Uterus (tissue), 4 donors: Measurements from ENCODE around the gene OR10D3. TPM values are rescaled to one million over a fixed set of nuclear protein-coding genes. Genes with fewer than 3 reads are reported as not detected.

Source experiments
- DNase-seq, 2 donors: peaks; one replicate each; pipeline ENCODE4 v3.0.0-alpha.2; 2019 to 2020
- H3K27ac ChIP-seq, 2 donors: fragments of 200-600 bp; sonication (generic); 1 replicate in 1 of 2; 2 replicates in 1 of 2; pipeline ENCODE4 v1.5.1; 2016 to 2018
- H3K27me3 ChIP-seq, 2 donors: fragments of 200-600 bp; sonication (generic); one replicate each; pipeline ENCODE4 v1.5.1; 2018 to 2019; ENCODE audit warnings: control low read depth in 1 of 2
- H3K36me3 ChIP-seq, 2 donors: fragments of 200-600 bp; sonication (generic); one replicate each; pipeline ENCODE4 v1.5.1; 2019; ENCODE audit warnings: control low read depth in 1 of 2
- H3K4me1 ChIP-seq, 2 donors: fragments of 200-600 bp; sonication (generic); one replicate each; pipeline ENCODE4 v1.5.1; 2018 to 2019; ENCODE audit warnings: control low read depth in 1 of 2
- H3K4me3 ChIP-seq, 2 donors: fragments of 200-600 bp; sonication (generic); 1 replicate in 1 of 2; 2 replicates in 1 of 2; pipeline ENCODE4 v1.5.1; 2018 to 2019; ENCODE audit warnings: mild to moderate bottlenecking in 1 of 2
- H3K9me3 ChIP-seq, 2 donors: fragments of 200-600 bp; sonication (generic); one replicate each; pipeline ENCODE4 v1.5.1; 2019; ENCODE audit warnings: control low read depth in 1 of 2
- CTCF ChIP-seq, 4 experiments: fragments of 200-600 bp in 2 of 4; fragments of 450-650 bp in 2 of 4; sonication (generic) in 2 of 4; IDR thresholded peaks; one replicate each; pipeline ENCODE4 v1.5.1; 2016 to 2019; ENCODE audit warnings: antibody characterized with exemption in 4 of 4, mild to moderate bottlenecking in 2 of 4, moderate library complexity in 1 of 4
- POLR2A ChIP-seq, 2 donors: fragments of 450-650 bp; IDR thresholded peaks; one replicate each; pipeline ENCODE4 v1.6.1; 2016; ENCODE audit warnings: antibody characterized with exemption in 2 of 2, mild to moderate bottlenecking in 1 of 2, moderate library complexity in 1 of 2
- intact Hi-C: fragments of 100-400 bp; cut with DNase I; formaldehyde crosslinking; loops from one replicate; pipeline ENCODE4 v1.15.1; 2023; ENCODE audit warnings: low total_unique reads
- total RNA-seq, 4 donors: library from RNA; depleted of rRNA in 3 of 4; stranded (reverse); fragments of >200 nt in 3 of 4; gene quantifications; one replicate each; pipeline versions ENCODE4 v1.1.0 to v1.2.4, GENCODE V29; 2014 to 2023
- donor health status: DM: yes; HTN: yes; CAD: no.

Gene OR10D3
- total RNA-seq, 4 donors from 2014 or later, result not detected

GRCh38 chr11:124233376-124233775, 50.2 kb downstream of the OR10D3 start:
- no peaks in the 10 kb centered on the region for H3K27me3 ChIP-seq
- H3K9me3 ChIP-seq, result no peaks in the 10 kb centered on the region
- H3K36me3 ChIP-seq, result no peaks in the 10 kb centered on the region
- no peak for DNase-seq
- TF ChIP-seq POLR2A (IDR thresholded peaks at IDR 0.05) (no peak), CTCF (IDR thresholded peaks at IDR 0.05) (no peak)
- intact Hi-C loops, result no loop called here
- no peak overlapping the region for H3K4me3 ChIP-seq
- H3K4me1 ChIP-seq, result no peaks in the 10 kb centered on the region
- H3K27ac ChIP-seq, result no peak overlapping the region

Other genes starting within 250 kb of the OR10D3 start
- not detected for gene OR4D5, start 243.7 kb upstream of the OR10D3 start, total RNA-seq
- not detected for gene OR6T1, start 239.5 kb upstream of the OR10D3 start, total RNA-seq
- gene OR10S1, start 205.6 kb upstream of the OR10D3 start, total RNA-seq, result not detected
- not detected for gene OR10G6, start 188.2 kb upstream of the OR10D3 start, total RNA-seq
- gene OR10G4, start 170.3 kb upstream of the OR10D3 start, total RNA-seq, result under 1 TPM in 1 of 4 donors, not detected in 3; 0.28 TPM
- gene OR10G9, start 160.3 kb upstream of the OR10D3 start, total RNA-seq, result under 1 TPM in 1 of 4 donors, not detected in 3; 0.83 TPM
- gene OR10G8, start 156.5 kb upstream of the OR10D3 start, total RNA-seq, result not detected
- gene OR10G7, start 142.0 kb upstream of the OR10D3 start, total RNA-seq, result not detected
- 10 to 100 TPM; 10.9 to 31.0 (median 15.0) TPM for gene VWA5A, start 67.9 kb upstream of the OR10D3 start, total RNA-seq
- gene OR8G1, start 57.8 kb downstream of the OR10D3 start, total RNA-seq, result not detected
- not detected for gene OR8G5, start 73.0 kb downstream of the OR10D3 start, total RNA-seq
- not detected for gene OR8D1, start 130.6 kb downstream of the OR10D3 start, total RNA-seq
- not detected for gene OR8D2, start 136.9 kb downstream of the OR10D3 start, total RNA-seq
- gene OR8B2, start 201.2 kb downstream of the OR10D3 start, total RNA-seq, result not detected
- not detected for gene OR8B3, start 215.7 kb downstream of the OR10D3 start, total RNA-seq
- not detected for gene OR8B4, start 241.5 kb downstream of the OR10D3 start, total RNA-seq